HG02763 (cell line): ENCODE results near the gene GBP7.
"Not testable (repeated sequence)": the region's sequence is repeated elsewhere in the genome, so short reads cannot be mapped to it uniquely, and the experiment has no call there.

Experiments used
- ATAC-seq: cut with Tn5 transposase; IDR thresholded peaks from one replicate; pipeline ENCODE4 v1.9.1; 2021; ENCODE audit warnings: mild to moderate bottlenecking, moderate library complexity; ENCODE audit not compliant: unreplicated experiment

Gene GBP7

GRCh38 chr1:89171067-89171438 lies 4.8 kb downstream of the GBP7 start:
- no peak for ATAC-seq

- no peak for ATAC-seq
These were observed 5.4 kb downstream of the GBP7 start for GRCh38 chr1:89170170-89171066.

DNA sequence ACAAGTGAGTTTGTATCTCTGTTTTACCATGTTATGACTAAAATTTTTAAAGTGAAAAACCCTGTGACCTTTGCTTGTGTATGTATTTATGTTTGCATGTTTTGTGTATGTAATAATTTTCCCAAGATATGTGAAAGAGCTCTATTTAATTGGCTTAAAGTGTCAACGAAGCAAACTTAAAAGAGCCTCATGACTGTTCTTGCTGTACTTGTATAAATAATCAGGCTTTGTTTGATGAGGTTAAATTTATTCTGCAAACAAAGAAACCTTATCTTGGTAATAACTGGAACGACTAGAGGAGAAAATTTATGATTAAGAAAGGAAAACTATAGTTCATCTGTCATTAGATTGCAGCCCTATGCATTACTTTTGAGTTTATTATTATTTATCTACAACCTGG lies 6.6 kb downstream of the GBP7 start:
- no peak for ATAC-seq

- ATAC-seq, result no peak
These were observed 8.1 kb downstream of the GBP7 start for GRCh38 chr1:89167590-89168230.

GRCh38 chr1:89166705-89167104 lies 9.1 kb downstream of the GBP7 start:
- ATAC-seq, result no peak

- no peak for ATAC-seq
These were observed 10.0 kb downstream of the GBP7 start for GRCh38 chr1:89165811-89166210.

DNA sequence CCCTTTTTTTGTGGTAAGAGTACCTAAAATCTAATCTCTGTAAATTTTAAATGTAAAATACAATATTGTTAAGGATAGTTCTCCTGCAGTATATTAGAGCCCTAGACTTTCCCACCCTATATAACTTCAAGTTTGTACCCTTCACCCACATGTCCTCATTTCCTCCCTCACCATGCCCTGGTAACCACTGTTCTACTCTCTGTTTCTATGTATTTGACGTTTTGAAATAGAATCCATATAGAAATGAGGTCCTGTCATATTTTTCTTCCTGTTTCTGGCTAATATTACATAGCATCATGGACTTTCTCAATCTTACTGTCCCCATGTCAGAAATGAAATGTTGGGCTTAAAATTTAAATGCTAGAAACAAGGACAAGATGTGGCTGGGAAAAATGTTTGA lies 24.8 kb downstream of the GBP7 start:
- no peak for ATAC-seq

GRCh38 chr1:89149976-89150375 lies 25.8 kb downstream of the GBP7 start:
- ATAC-seq, result no peak

DNA sequence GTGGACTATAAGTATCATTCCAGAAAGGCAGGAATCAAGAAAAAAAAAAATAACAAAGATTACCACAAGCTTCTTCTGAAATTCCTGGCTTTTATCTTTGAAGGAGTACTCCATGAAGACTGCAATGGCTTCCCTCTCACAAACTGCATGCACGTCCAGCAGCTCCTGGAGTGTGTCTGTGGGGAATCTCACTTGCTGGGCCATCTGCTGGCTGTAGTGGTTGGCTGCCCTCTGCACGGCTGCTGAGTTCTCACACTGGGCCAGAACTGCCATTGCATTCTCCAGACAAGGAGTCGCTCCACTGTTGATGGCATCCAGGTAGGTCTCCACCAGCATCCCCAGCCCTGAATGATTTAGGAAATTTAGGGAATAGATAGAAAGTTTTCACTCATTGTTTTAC lies 26.6 kb downstream of the GBP7 start:
- no peak for ATAC-seq

DNA sequence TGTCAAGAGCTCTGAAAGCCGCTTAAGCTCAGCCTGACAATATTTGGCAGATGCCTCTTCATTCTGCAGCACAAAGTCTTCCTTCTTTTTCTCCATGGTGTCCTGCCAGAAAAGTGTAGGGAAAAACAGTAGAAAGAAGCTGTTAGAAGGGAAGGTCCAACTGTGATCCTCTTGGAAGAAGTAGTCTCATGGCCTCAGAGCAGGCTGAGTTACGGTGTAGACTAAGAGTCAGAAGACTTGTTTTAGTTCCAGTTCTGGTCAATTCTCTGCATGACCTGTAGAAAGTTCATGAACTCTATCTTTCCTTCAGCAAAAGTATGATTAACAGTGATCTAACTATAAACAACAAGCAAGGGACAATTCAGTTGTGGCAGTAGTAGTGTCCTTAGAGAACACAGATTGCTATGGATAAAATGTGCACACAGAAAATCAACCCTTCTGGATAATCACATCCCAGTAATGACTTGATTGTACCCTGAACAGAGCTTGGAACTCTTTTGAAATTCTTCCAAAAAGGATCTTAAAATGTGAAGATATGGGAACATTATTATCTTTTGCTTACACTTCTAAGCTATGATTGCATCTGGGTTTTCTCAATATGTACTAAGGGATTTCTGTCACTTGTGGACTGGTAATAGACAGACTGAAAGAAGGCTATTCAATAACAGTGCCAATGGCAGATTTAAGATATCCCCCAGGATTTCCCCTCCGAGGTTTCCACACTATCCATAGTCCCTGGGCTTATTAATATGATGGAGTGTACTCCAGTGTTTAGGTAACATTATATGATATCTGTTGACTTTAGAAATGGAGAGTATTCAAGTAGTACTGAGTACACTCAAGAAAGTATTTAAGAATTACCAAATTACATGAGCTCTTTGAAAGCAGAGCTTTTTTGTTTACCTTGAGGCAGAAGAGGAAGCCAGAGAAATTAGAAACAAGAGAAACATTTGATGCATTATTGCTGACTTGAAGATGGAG lies 27.8 kb downstream of the GBP7 start:
- no peak for ATAC-seq

DNA sequence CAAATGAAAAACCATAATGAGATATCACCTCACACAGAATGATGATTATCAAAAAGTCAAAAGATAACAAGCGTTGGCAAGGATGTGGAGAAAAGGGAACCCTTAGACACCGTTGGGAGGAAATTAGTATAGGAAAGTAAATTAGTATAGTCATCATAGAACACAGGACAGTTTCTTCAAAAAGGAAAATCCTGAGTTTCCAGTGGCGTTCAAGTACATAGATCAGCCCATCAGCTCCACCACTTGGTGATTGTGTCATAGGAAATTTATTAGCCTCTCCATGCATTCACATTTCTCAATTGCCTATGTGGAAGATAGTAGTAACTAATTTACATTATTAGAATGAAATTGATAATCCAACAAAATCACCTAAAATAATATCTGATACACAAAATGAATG lies 29.1 kb downstream of the GBP7 start:
- ATAC-seq, result no peak

DNA sequence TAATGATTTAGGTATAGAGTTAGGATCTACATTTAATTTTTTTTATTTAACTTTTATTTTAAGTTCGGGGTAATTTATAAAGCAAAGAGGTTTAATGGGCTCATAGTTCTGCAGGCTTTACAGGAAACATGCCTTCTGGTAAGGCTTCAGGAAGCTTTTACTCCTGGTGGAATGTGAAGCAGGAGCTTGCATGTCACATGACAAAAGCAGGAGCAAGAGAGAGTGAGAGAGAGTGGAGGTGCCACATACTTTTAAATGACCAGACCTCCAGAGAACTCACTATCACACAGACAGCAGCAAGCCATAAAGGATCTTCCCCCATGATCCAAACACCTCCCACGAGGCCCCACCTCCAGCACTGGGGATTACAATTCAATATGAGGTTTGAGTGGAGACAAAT lies 32.3 kb downstream of the GBP7 start:
- ATAC-seq, result no peak

DNA sequence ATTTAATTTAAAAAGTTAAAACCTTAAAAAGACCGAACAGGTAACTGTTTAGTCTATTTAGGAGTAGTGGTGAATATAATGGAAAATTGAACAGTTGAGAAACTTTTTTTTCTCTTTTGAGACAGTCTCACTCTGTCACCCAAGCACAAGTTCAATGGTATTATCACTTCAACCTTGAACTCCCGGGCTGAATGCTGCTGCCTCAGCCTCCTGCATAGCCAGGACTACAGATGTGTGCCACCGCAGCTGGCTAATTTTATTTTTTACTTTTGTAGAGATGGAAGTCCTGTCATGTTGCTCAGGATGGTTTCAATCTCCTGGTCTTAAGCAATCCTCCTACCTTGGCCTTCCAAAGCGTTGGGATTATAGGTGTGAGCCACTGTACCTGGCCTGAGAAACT lies 33.6 kb downstream of the GBP7 start:
- ATAC-seq, result no peak

- no peak for ATAC-seq
These were observed 42.1 kb downstream of the GBP7 start for GRCh38 chr1:89133747-89134146.

DNA sequence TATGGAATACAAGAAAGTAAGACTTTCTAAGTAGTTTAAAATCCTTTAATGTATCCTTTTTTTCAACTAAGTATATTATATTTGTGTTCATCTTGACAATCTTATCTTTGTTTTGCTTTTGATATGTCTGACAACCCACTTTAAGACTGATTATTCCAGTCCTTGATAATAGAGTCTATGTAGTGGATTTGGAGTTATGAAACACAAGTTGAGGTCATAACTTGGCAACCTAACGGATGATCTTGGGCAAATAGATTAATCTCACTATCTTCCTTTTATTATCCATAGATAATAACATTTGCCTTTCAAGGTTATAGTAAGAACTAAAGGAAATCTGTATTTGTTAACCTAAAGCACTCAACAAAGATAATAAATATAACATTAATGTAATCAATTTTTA lies 45.1 kb downstream of the GBP7 start:
- no peak for ATAC-seq

- ATAC-seq, result no peak
These were observed 45.9 kb downstream of the GBP7 start for GRCh38 chr1:89129911-89130310.

DNA sequence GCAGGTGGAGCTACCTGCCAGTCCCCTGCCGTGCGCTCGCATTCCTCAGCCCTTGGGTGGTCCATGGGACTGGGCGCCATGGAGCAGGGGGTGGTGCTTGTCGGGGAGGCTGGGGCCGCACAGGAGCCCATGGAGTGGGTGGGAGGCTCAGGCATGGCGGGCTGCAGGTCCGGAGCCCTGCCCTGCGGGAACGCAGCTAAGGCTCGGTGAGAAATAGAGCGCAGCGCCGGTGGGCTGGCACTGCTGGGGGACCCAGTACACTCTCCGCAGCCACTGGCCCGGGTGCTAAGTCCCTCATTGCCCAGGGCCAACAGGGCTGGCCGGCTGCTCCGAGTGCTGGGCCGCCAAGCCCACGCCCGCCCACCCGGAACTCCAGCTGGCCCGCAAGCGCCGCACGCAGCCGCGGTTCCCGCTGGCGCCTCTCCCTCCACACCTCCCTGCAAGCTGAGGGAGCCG lies 47.8 kb downstream of the GBP7 start:
- not testable (repeated sequence) for ATAC-seq

GRCh38 chr1:89126602-89127565 lies 48.9 kb downstream of the GBP7 start:
- ATAC-seq, result not testable (repeated sequence)

DNA sequence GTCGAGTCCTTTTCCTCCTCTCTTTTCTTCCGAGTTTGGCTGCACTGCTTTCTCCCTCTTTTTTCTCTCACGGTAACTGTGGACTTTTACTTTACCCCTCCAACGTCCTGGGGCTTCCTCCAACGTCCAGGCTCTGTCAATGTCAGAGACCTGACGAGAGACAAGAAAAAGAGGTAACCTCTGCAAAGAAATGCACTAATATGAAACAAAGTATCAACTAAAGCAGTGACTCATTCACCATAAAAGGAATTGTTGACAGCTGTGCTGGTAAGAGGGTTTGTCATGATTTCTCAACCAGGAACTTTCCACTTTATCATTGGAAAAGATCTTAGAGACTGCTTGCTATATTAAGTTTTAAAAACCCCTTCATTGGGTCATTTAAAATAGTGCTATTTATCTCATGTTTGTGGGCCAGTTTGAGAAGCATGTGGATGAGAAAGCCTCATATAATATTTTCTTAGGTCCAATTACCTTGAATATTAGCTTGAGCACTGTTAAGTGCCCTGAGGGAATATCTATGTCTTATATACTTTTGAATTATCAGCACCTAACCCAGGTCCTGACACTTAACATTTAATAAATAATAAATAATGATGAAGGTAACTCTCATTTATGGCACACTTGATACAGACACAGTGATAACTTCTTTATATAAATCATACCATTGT lies 49.8 kb downstream of the GBP7 start, which contains the start of gene GBP2:
Gene GBP2, minus strand, starts transcription at position 202 of the 668 bp plus-strand sequence. CDS start 4,148 bp downstream, outside the sequence.
- ATAC-seq, result peak; percentile 76
